Lower lobe of right lung (tissue), 2 donors: Measurements from ENCODE around the gene ZNF688. TPM values are rescaled to one million over a fixed set of nuclear protein-coding genes. Genes with fewer than 3 reads are reported as not detected.

Source experiments
- ATAC-seq, 2 donors: fragments of 200-7000 bp; cut with Tn5 transposase; one replicate each; pipeline ENCODE4 v1.9.1; 2020 to 2022; ENCODE audit warnings: mild to moderate bottlenecking in 2 of 2, moderate library complexity in 2 of 2
- DNase-seq: peaks from one replicate; pipeline ENCODE4 v3.0.0-alpha.2; 2020
- H3K27ac ChIP-seq: fragments of 200-600 bp; one replicate; pipeline ENCODE4 v1.8.0; 2022
- H3K27me3 ChIP-seq: fragments of 200-600 bp; one replicate; pipeline ENCODE4 v1.8.0; 2022; ENCODE audit warnings: low read depth
- H3K36me3 ChIP-seq: fragments of 200-600 bp; one replicate; pipeline ENCODE4 v1.8.0; 2022; ENCODE audit warnings: mild to moderate bottlenecking
- H3K4me1 ChIP-seq: fragments of 200-600 bp; one replicate; pipeline ENCODE4 v1.8.0; 2022
- H3K4me3 ChIP-seq: fragments of 200-600 bp; one replicate; pipeline ENCODE4 v1.8.0; 2022; ENCODE audit warnings: mild to moderate bottlenecking
- H3K9me3 ChIP-seq: fragments of 200-600 bp; one replicate; pipeline ENCODE4 v1.8.0; 2022
- CTCF ChIP-seq: fragments of 200-600 bp; IDR thresholded peaks from one replicate; pipeline ENCODE4 v1.8.0; 2022; ENCODE audit warnings: antibody characterized with exemption, mild to moderate bottlenecking
- intact Hi-C: fragments of 100-400 bp; cut with DNase I; formaldehyde crosslinking; loops from one replicate; pipeline ENCODE4 v1.11.0; 2022
- total RNA-seq: library from RNA; stranded (reverse); fragmentation: NEBNext Ultra II Directional; extraction: Animal tissue kit (Norgen Biotek cat#: 25700); gene quantifications from one replicate; pipeline ENCODE4 v1.2.1, GENCODE V29; 2021
- donor health status: DM: no; HTN: yes; CAD: no; lungs with severe emphysema.

The ZNF688 gene
- total RNA-seq, 1 donor from 2014 or later, result 13.5 TPM

DNA sequence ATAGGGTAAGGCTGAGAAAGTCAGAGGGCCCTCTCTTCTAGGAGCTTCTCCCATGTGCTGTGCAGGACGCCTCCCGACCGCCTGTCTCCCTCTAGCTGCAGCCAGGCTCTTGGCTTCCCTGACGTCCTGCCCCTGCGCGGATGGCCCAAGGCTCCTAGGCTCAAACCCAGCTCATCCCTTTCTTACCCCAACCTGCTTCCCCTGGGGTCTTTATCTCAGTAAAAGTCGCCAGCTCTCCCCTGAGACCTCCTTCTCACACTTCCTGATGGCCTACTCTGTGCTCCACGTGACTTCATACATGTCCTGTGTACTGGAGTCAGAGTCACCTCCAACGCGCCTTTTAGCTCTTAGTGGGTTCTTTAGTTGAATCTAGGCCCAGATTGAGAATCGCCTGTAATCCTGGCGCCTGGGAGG lies 35.7 kb downstream of the ZNF688 start:
- TF ChIP-seq CTCF, result peak; percentile 61
- no peaks in the 10 kb centered on the region for H3K9me3 ChIP-seq
- peak; percentile 80 for DNase-seq
- peaks cover 27% of the 10 kb centered on the region for H3K4me1 ChIP-seq
- H3K27me3 ChIP-seq, result no peaks in the 10 kb centered on the region
- H3K4me3 ChIP-seq, result peak overlapping the region; percentile 84
- ATAC-seq, result peak; percentile 83 to 85
- peak overlapping the region; percentile 95 for H3K27ac ChIP-seq
- intact Hi-C loops, result no loop called here
- peaks cover 23% of the 10 kb centered on the region for H3K36me3 ChIP-seq

DNA sequence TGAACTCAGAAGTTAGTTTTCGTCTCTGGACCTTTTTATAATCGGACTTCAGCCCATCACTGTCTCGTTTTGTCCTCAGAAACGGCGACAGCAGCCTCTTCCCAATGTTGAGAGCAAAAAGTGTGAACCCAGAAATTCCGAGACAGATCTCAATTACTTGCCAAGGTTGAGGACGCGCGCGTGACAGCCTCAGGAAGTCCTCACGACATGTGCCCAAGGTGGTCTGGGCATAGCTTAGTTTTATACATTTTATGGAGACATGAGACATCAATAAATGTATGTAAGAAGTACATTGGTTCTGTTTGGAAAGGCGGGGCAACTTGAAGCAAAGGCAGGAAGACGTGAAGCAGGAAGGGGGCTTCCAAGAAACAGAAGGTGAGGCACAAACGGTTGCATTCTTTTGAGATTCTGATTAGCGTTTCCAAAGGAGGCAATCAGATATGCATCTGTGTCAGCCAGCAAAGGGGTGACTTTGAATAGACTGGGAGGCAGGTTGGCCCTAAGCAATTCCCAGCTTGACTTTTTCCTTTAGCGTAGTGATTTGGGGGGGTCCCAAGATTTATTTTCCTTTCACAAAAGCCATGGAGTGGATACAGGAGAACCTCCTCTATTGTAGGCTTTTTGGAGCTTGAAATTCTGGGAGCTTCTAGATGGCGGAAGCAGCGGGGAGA lies 36.3 kb downstream of the ZNF688 start:
- Histone ChIP-seq H3K27ac (peak overlapping the region; percentile 95), H3K36me3 (peaks cover 26% of the 10 kb centered on the region), H3K4me3 (peak overlapping the region; percentile 84), H3K4me1 (peaks cover 27% of the 10 kb centered on the region), H3K27me3 (no peaks in the 10 kb centered on the region), H3K9me3 (no peaks in the 10 kb centered on the region)
- DNase-seq (no peak), ATAC-seq (peak; percentile 0 to 12)
- TF ChIP-seq CTCF, result no peak
- intact Hi-C loops, result no loop called here

GRCh38 chr16:30534368-30535105 lies 37.0 kb downstream of the ZNF688 start, which contains the start of gene ZNF747:
Gene ZNF747, minus strand, starts transcription at chr16:30534858. Its CDS starts 179 bp downstream, at chr16:30534679.
- peak within 1 kb of the TSS; percentile 84 for H3K4me3 ChIP-seq
- peaks cover 26% of the 10 kb centered on the region for H3K36me3 ChIP-seq
- DNase-seq (peak; percentile 94), ATAC-seq (peak; percentile 94 to 96)
- no peaks in the 10 kb centered on the region for H3K27me3 ChIP-seq
- H3K27ac ChIP-seq, result peak within 1 kb of the TSS; percentile 95
- intact Hi-C loops, result no loop called here
- no peaks in the 10 kb centered on the region for H3K9me3 ChIP-seq
- H3K4me1 ChIP-seq, result peaks cover 27% of the 10 kb centered on the region
- TF ChIP-seq CTCF, result no peak

GRCh38 chr16:30533748-30534367 lies 37.7 kb downstream of the ZNF688 start:
- TF ChIP-seq CTCF, result no peak
- H3K27ac ChIP-seq, result peak overlapping the region; percentile 95
- peak; percentile 1 to 13 for ATAC-seq
- peaks cover 30% of the 10 kb centered on the region for H3K4me1 ChIP-seq
- no peaks in the 10 kb centered on the region for H3K9me3 ChIP-seq
- no peak for DNase-seq
- H3K27me3 ChIP-seq, result no peaks in the 10 kb centered on the region
- intact Hi-C loops, result no loop called here
- peaks cover 26% of the 10 kb centered on the region for H3K36me3 ChIP-seq
- H3K4me3 ChIP-seq, result peak overlapping the region; percentile 84

DNA sequence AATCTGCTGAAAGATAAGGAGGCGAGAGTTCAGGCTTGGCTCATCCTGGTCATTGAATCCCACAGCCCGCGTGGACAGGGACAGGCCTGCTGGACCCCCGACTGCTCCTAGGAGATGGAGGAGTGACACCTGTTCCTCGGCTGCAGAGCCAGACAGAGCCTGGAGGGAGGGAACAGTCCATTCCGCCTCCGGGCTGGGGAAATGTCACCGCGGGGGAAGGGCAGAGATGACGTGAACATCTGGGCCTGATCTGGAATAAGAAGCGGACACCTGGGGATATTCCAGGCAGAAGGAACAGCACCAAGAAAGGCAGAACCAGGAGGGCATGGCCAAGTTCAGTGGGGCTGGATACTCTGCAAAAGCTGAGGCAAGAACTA lies 38.4 kb downstream of the ZNF688 start:
- intact Hi-C loops, result no loop called here
- TF ChIP-seq CTCF, result no peak
- DNase-seq (no peak), ATAC-seq (no peak)
- no peak overlapping the region for H3K27ac ChIP-seq
- peak overlapping the region; percentile 84 for H3K4me3 ChIP-seq
- no peaks in the 10 kb centered on the region for H3K9me3 ChIP-seq
- peaks cover 38% of the 10 kb centered on the region for H3K4me1 ChIP-seq
- no peaks in the 10 kb centered on the region for H3K27me3 ChIP-seq
- peaks cover 26% of the 10 kb centered on the region for H3K36me3 ChIP-seq
